Measurements from ENCODE around the gene NUDC. TPM values are rescaled to one million over a fixed set of nuclear protein-coding genes. Genes with fewer than 3 reads are reported as not detected.

The NUDC gene
- total RNA-seq, 2 experiments from 2014 or later: 65.7 to 106 TPM

GRCh38 chr1:26993237-26994019 is 71.9 kb downstream of the NUDC start, which contains the start of gene TRNP1:
TSS of gene TRNP1 (plus strand) at chr1:26993692. CDS start at chr1:26993787, 95 bp downstream.
- intact Hi-C loops (cut with micrococcal nuclease; ENCODE audit: unreplicated experiment): no loop called here
- H3K9me2 ChIP-seq (ENCODE audit: insufficient read depth, low read length): no peaks in the 10 kb centered on the region
- H3K4me3 ChIP-seq (ENCODE audit: low read depth, low read length, poor library complexity, severe bottlenecking): peak within 1 kb of the TSS; percentile 77
- no peaks in the 10 kb centered on the region for H4K20me1 ChIP-seq (ENCODE audit: insufficient read depth, low read length)
- no peaks in the 10 kb centered on the region for H3K4me1 ChIP-seq (ENCODE audit: insufficient read depth, low read length, poor library complexity, severe bottlenecking)
- H3K9me3 ChIP-seq (ENCODE audit: low read length): no peaks in the 10 kb centered on the region
- CTCF ChIA-PET (ENCODE audit: unreplicated experiment): no interaction called here
- no peaks in the 10 kb centered on the region for H3K79me2 ChIP-seq (ENCODE audit: insufficient read depth, low read depth, low read length)
- peak within 1 kb of the TSS; percentile 96 for H3K4me2 ChIP-seq (ENCODE audit: low read length)
- TF ChIP-seq EZH2phosphoT487 (IDR thresholded peaks at IDR 0.05; ENCODE audit: borderline replicate concordance, low read depth, low read length): no peak
- DNase-seq (ENCODE audit: low spot score): peak; percentile 70
- no peaks in the 10 kb centered on the region for H3K36me3 ChIP-seq (ENCODE audit: insufficient read depth, low read length)
- BruUV-seq (replicated peaks): no TSS peak
- no peak within 1 kb of the TSS for H3K27ac ChIP-seq (ENCODE audit: low read depth, low read length, poor library complexity, severe bottlenecking)
- POLR2A ChIA-PET: no interaction called here
- peak within 1 kb of the TSS; percentile 83 for H2AFZ ChIP-seq (ENCODE audit: low read length)

- POLR2A ChIA-PET: no interaction called here
- no peaks in the 10 kb centered on the region for H4K20me1 ChIP-seq (ENCODE audit: insufficient read depth, low read length)
- no peaks in the 10 kb centered on the region for H3K36me3 ChIP-seq (ENCODE audit: insufficient read depth, low read length)
- TF ChIP-seq CTCF (conservative IDR thresholded peaks at IDR 0.05; ENCODE audit: low read length) (no peak), EZH2phosphoT487 (IDR thresholded peaks at IDR 0.05; ENCODE audit: borderline replicate concordance, low read depth, low read length) (no peak)
- no peak overlapping the region for H3K27ac ChIP-seq (ENCODE audit: low read depth, low read length, poor library complexity, severe bottlenecking)
- H3K79me2 ChIP-seq (ENCODE audit: insufficient read depth, low read depth, low read length): no peaks in the 10 kb centered on the region
- peak overlapping the region; percentile 83; the same call in 1 of the 2 replicates for H2AFZ ChIP-seq (ENCODE audit: low read length)
- no peaks in the 10 kb centered on the region for H3K4me1 ChIP-seq (ENCODE audit: insufficient read depth, low read length, poor library complexity, severe bottlenecking)
- BruUV-seq (replicated peaks): no TSS peak
- no peaks in the 10 kb centered on the region for H3K9me3 ChIP-seq (ENCODE audit: low read length)
- DNase-seq (ENCODE audit: low spot score): peak; percentile 11
- peak overlapping the region; percentile 96 for H3K4me2 ChIP-seq (ENCODE audit: low read length)
- peak overlapping the region; percentile 77 for H3K4me3 ChIP-seq (ENCODE audit: low read depth, low read length, poor library complexity, severe bottlenecking)
- CTCF ChIA-PET (ENCODE audit: unreplicated experiment): no interaction called here
- intact Hi-C loops (cut with micrococcal nuclease; ENCODE audit: unreplicated experiment): no loop called here
- no peaks in the 10 kb centered on the region for H3K9me2 ChIP-seq (ENCODE audit: insufficient read depth, low read length)
Observed at GRCh38 chr1:26994020-26994786, 72.7 kb downstream of the NUDC start.

- POLR2A ChIA-PET: no interaction called here
Observed at GRCh38 chr1:26994787-26995517, 73.4 kb downstream of the NUDC start.

More at GRCh38 chr1:26994787-26995517, 73.4 kb downstream of the NUDC start:
- H4K20me1 ChIP-seq (ENCODE audit: insufficient read depth, low read length): no peaks in the 10 kb centered on the region
- H3K4me1 ChIP-seq (ENCODE audit: insufficient read depth, low read length, poor library complexity, severe bottlenecking): no peaks in the 10 kb centered on the region
- no peaks in the 10 kb centered on the region for H3K9me2 ChIP-seq (ENCODE audit: insufficient read depth, low read length)
- H3K27ac ChIP-seq (ENCODE audit: low read depth, low read length, poor library complexity, severe bottlenecking): no peak overlapping the region
- peak; percentile 9 for DNase-seq (ENCODE audit: low spot score)
- H2AFZ ChIP-seq (ENCODE audit: low read length): no peak overlapping the region
- H3K79me2 ChIP-seq (ENCODE audit: insufficient read depth, low read depth, low read length): no peaks in the 10 kb centered on the region
- no peak for TF ChIP-seq EZH2phosphoT487 (IDR thresholded peaks at IDR 0.05; ENCODE audit: borderline replicate concordance, low read depth, low read length)
- no peaks in the 10 kb centered on the region for H3K9me3 ChIP-seq (ENCODE audit: low read length)
- H3K4me3 ChIP-seq (ENCODE audit: low read depth, low read length, poor library complexity, severe bottlenecking): no peak overlapping the region
- H3K4me2 ChIP-seq (ENCODE audit: low read length): no peak overlapping the region
- BruUV-seq (replicated peaks): no TSS peak
- intact Hi-C loops (cut with micrococcal nuclease; ENCODE audit: unreplicated experiment): no loop called here
- CTCF ChIA-PET (ENCODE audit: unreplicated experiment): no interaction called here
- no peaks in the 10 kb centered on the region for H3K36me3 ChIP-seq (ENCODE audit: insufficient read depth, low read length)

Data from OCI-LY7 (cell line).